AG09319 (cell line): Measurements from ENCODE around the gene TPD52L2.
A peak's percentile ranks its signal among the peaks of the same experiment; 100 is the strongest.

Experiments used
- DNase-seq: peaks from one replicate; pipeline ENCODE4 v3.0.0-alpha.2; 2010; ENCODE audit warnings: low read depth; ENCODE audit errors: extremely low read depth
- CTCF ChIP-seq: IDR thresholded peaks from 2 replicates; pipeline ENCODE4 v1.5.1; 2011; ENCODE audit warnings: low read depth, mild to moderate bottlenecking, inconsistent platforms, low read length, moderate library complexity

The TPD52L2 gene

DNA sequence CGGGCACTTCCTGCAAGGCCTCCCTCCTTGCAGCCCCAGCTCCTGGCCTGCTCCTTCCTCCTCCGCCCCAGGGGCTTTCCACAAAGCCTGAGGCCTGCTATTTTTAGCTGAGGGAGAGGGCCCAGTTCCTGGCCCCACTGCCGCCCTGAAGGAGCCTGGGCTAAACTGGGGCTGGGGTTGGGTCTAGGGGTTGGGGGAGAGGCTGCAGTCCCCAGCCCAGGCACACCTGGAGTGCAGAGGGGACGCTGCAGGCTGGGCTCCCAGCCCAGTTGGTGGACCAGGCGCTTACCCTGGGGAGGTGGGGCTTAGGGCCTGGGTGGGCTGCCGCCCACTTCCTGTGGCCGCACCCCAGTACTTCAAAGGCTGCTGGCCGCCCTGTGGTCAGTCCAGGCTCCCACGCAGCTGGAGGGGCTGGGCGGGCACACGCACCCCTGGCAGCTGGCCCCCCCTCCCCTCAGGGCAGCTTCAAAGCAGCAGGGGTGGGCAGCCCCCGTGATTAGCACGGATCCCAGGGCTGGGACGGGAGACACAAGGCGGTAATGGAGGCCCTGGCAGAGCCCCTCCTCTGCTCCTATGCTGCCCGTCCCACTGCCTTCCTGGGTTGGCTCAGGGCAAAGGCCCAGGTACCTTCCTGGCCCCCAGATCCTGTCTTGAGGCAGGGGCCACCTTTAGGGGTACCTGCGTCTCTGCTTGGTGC lies 10.9 kb upstream of the TPD52L2 start:
- no peak for TF ChIP-seq CTCF
- DNase-seq: no peak

DNA sequence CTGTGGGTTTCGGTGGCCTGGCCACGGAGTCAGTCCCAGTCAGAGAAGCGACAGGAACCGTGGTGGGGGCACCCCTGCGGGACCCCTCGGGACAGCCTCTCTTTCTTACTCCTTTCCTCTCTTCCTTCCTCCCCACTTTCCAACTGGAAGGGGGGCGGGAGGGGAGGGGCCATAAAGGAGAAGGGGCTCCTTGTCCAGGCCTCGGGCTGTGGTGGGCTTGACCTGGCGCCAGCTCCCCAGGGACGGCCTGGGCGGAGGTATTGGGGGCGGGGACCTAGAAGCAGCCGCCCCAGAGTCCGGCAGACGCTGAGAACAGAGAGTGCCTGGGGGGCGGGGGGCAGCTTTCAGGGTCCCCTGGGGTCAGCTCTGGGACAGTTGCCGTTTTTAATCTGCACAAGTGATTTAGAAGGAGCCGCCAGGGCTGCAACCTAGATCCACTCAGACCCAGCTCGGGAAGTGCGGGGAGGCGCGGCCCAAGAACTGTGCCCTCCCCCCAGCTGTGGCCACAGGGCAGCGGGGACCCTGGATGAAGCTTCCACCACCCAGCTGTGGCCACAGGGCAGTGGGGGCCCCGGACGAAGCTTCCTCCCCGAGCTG lies 10.2 kb upstream of the TPD52L2 start:
- DNase-seq: no peak
- no peak for TF ChIP-seq CTCF

DNA sequence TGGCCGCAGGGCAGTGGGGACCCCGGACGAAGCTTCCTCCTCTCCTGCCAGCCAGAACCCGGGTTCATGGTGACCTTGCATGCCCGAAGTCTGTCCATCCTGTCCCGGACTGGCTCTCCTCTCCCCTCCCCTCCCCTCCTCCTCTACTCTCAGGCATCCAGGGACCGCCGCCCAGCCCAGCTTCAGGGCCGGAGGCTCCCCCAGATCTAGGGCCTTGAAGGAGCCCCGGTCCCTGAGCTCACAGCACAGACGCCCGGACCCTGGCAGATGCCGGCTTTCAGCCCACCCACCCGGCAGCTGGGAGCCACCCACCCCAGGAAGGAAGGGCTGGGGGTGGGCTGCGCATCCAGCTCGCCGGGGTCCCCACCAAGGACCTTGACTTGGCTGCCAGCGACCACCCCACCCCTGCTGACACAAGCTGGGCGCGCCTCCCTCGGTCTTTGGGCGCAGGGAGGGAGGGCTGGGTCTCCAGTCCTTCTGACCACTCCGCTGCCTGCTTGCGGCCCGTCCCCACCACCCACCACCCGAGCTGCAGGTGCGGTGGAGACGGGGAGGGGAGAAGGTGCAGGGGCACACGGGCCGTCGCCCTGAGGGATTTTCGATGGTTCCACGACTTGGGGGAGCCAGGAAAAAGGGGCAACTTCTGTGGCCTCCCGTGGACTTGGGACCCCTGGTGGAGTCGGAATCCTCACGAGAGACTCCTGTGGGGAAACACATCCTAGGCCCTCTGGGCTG lies 9.5 kb upstream of the TPD52L2 start:
- no peak for DNase-seq
- TF ChIP-seq CTCF: no peak

DNA sequence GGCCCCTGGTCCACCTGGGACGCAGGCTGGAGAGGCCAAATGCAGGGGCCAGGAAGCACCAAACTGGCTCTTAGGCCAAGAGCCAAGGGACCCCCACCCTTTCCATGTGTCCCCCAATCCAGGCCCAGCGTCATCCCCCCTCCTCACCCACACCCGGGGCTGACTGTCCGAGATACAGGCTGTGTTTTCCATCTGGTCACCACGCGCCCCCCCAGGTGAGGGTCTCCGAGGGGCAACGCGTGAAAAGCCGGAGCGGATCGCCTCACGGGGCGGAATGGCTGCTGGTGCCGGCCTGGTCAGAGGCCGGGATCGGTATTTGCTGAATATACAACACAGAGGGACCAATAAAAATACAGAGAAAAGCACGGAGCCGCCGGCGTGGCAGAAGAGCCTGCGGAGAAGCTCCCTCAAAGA lies 9.0 kb upstream of the TPD52L2 start:
- no peak for TF ChIP-seq CTCF

DNA sequence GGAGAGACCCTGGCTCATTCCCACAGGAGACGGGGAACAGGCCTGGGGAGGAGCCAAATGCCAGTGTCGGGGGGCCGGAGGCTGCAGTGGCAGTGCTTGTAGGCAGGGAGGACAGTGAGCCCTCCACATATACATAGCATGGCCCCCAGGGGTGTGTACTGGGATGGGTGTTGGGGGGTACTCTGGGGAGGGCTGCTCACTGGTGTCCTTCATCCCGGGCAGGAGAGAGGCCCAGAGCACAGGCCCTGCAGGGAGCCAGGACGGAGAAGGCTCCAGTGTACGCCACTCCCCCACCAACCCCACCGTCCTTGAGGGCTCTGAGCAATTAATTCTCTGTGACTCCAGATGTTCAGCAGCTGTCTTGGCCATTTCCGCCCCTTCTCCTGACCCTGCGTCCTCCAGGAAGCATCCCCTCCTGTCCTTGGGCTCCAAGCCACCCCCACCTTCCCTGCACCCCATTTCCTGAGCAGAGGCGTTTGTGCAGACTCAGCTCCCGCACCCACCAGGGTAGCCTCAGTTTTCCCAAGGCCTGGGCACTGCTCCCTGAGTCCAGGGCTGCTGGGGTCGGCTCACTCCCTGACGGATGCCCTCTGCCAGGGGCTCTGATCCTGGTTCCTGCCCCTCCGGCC lies 7.2 kb upstream of the TPD52L2 start:
- no peak for TF ChIP-seq CTCF

More for the DNA sequence above, 9.0 kb upstream of the TPD52L2 start:
- no peak for DNase-seq

GRCh38 chr20:63858393-63859165 lies 6.5 kb upstream of the TPD52L2 start:
- TF ChIP-seq CTCF: peak; percentile 11
- DNase-seq: no peak

More for the DNA sequence above, 7.2 kb upstream of the TPD52L2 start:
- no peak for DNase-seq
